CD14-positive monocyte (primary cell): ENCODE results near the gene PDGFB. TPM values are rescaled to one million over a fixed set of nuclear protein-coding genes. Genes with fewer than 3 reads are reported as not detected.

ENCODE experiments used
- DNase-seq, 3 donors: peaks; one replicate each; pipeline ENCODE4 v3.0.0-alpha.2; 2011 to 2022
- H2AFZ ChIP-seq: 2 replicates; pipeline ENCODE4 v1.6.0; 2012; ENCODE audit warnings: mild to moderate bottlenecking, low read depth, low read length, inconsistent platforms; ENCODE audit not compliant: insufficient read depth, poor library complexity, severe bottlenecking
- H3K27ac ChIP-seq, 2 donors: 1 replicate in 1 of 2; 2 replicates in 1 of 2; pipeline ENCODE4 v1.5.1; 2012 to 2013; ENCODE audit warnings: low read length in 2 of 2, control low read depth in 1 of 2, inconsistent platforms in 1 of 2, low read depth in 1 of 2, mild to moderate bottlenecking in 1 of 2
- H3K27me3 ChIP-seq, 2 donors: one replicate each; pipeline versions ENCODE4 v1.6.0 to v1.6.1; 2011 to 2013; ENCODE audit warnings: low read length in 2 of 2; ENCODE audit not compliant: control insufficient read depth in 2 of 2, insufficient read depth in 2 of 2
- H3K36me3 ChIP-seq, 2 donors: replicated peaks in 1 of 2; 1 replicate in 1 of 2; 2 replicates in 1 of 2; pipeline versions ENCODE4 v1.5.1 to v1.6.1; 2012 to 2013; ENCODE audit warnings: low read length in 2 of 2, control low read depth in 1 of 2, inconsistent platforms in 1 of 2, mild to moderate bottlenecking in 1 of 2; ENCODE audit not compliant: insufficient read depth in 2 of 2, control insufficient read depth in 1 of 2
- H3K4me1 ChIP-seq, 2 donors: 1 replicate in 1 of 2; 2 replicates in 1 of 2; pipeline versions ENCODE4 v1.5.1 to v1.6.1; 2012 to 2013; ENCODE audit warnings: low read length in 2 of 2, control low read depth in 1 of 2, inconsistent platforms in 1 of 2, mild to moderate bottlenecking in 1 of 2, moderate library complexity in 1 of 2; ENCODE audit not compliant: insufficient read depth in 2 of 2, control insufficient read depth in 1 of 2
- H3K4me2 ChIP-seq: replicated peaks from 2 replicates; pipeline ENCODE3; 2012; ENCODE audit warnings: low read length, moderate library complexity, mild to moderate bottlenecking; ENCODE audit not compliant: poor library complexity, severe bottlenecking; ENCODE audit errors: extremely low read depth
- H3K4me3 ChIP-seq, 3 experiments: fragments of 200-600 bp in 1 of 3; sonication (generic) in 1 of 3; replicated peaks in 1 of 3; 1 replicate in 2 of 3; 2 replicates in 1 of 3; pipeline ENCODE4 v1.5.1; 2011 to 2013; ENCODE audit warnings: low read length in 3 of 3, mild to moderate bottlenecking in 3 of 3, control low read depth in 2 of 3, low read depth in 2 of 3, inconsistent platforms in 1 of 3, moderate library complexity in 1 of 3
- H3K79me2 ChIP-seq: 2 replicates; pipeline ENCODE4 v1.6.0; 2012; ENCODE audit warnings: mild to moderate bottlenecking, control low read depth, inconsistent platforms, low read length, moderate library complexity; ENCODE audit not compliant: insufficient read depth
- H3K9ac ChIP-seq: 2 replicates; pipeline ENCODE4 v1.6.0; 2017; ENCODE audit warnings: low read length, mild to moderate bottlenecking; ENCODE audit not compliant: insufficient read depth, poor library complexity, severe bottlenecking
- H3K9me3 ChIP-seq, 2 donors: replicated peaks in 1 of 2; 1 replicate in 1 of 2; 2 replicates in 1 of 2; pipeline versions ENCODE4 v1.5.1 to v1.6.1; 2012 to 2013; ENCODE audit warnings: low read length in 2 of 2, control low read depth in 1 of 2; ENCODE audit not compliant: control insufficient read depth in 1 of 2, insufficient read depth in 1 of 2
- H4K20me1 ChIP-seq: 2 replicates; pipeline ENCODE4 v1.6.0; 2012; ENCODE audit warnings: mild to moderate bottlenecking, low read length, control low read depth, moderate library complexity; ENCODE audit not compliant: insufficient read depth
- H3K27ac Mint-ChIP-seq, 7 donors: one replicate each; pipeline ENCODE4 v1.8.0; 2020; ENCODE audit warnings: mild to moderate bottlenecking in 7 of 7, mixed read lengths in 7 of 7, moderate library complexity in 6 of 7, inconsistent platforms in 2 of 7
- H3K27me3 Mint-ChIP-seq, 3 donors: one replicate each; pipeline ENCODE4 v1.8.0; 2021 to 2022; ENCODE audit warnings: low read depth in 3 of 3, mild to moderate bottlenecking in 3 of 3, mixed read lengths in 3 of 3, moderate library complexity in 3 of 3, inconsistent platforms in 1 of 3
- H3K36me3 Mint-ChIP-seq, 2 donors: one replicate each; pipeline ENCODE4 v1.8.0; 2020; ENCODE audit warnings: mixed read lengths in 2 of 2, inconsistent platforms in 1 of 2, mild to moderate bottlenecking in 1 of 2
- H3K4me1 Mint-ChIP-seq: one replicate; pipeline ENCODE4 v1.8.0; 2020; ENCODE audit warnings: mild to moderate bottlenecking, mixed read lengths
- H3K4me3 Mint-ChIP-seq, 2 donors: one replicate each; pipeline ENCODE4 v1.8.0; 2020; ENCODE audit warnings: mild to moderate bottlenecking in 2 of 2, mixed read lengths in 2 of 2, moderate library complexity in 1 of 2
- H3K9me3 Mint-ChIP-seq, 7 donors: one replicate each; pipeline ENCODE4 v1.8.0; 2020 to 2022; ENCODE audit warnings: mixed read lengths in 7 of 7, mild to moderate bottlenecking in 6 of 7, moderate library complexity in 6 of 7, inconsistent platforms in 2 of 7
- WGBS: methylation state at CpG from one replicate; pipeline ENCODE4 v1.1.5; 2013; ENCODE audit warnings: missing lambda C conversion rate; ENCODE audit not compliant: insufficient coverage; 5-methylcytosine and 5-hydroxymethylcytosine counted together
- intact Hi-C, 2 donors: fragments of 100-400 bp; cut with micrococcal nuclease; formaldehyde crosslinking; loops; one replicate each; pipeline versions ENCODE4 v1.15.0 to v1.15.1; 2023
- polyA plus RNA-seq, 3 donors: library from polyadenylated mRNA; depleted of rRNA in 1 of 3; unstranded in 2 of 3; stranded (reverse) in 1 of 3; fragments of 300-500 nt in 2 of 3; fragments of >200 nt in 1 of 3; fragmentation: Illumina TruSeq in 2 of 3; gene quantifications; 1 replicate in 2 of 3; 2 replicates in 1 of 3; pipeline ENCODE4 v1.2.3, GENCODE V29; 2012 to 2021
- TF ChIP-seq, protein P1 (sequence below): fragments of 200-600 bp; IDR thresholded peaks from one replicate; pipeline ENCODE4 v1.8.0; 2022; ENCODE audit warnings: antibody characterized with exemption, mild to moderate bottlenecking

The PDGFB gene
- polyA plus RNA-seq, 3 donors = 0.15 TPM; not detected in 2

DNA sequence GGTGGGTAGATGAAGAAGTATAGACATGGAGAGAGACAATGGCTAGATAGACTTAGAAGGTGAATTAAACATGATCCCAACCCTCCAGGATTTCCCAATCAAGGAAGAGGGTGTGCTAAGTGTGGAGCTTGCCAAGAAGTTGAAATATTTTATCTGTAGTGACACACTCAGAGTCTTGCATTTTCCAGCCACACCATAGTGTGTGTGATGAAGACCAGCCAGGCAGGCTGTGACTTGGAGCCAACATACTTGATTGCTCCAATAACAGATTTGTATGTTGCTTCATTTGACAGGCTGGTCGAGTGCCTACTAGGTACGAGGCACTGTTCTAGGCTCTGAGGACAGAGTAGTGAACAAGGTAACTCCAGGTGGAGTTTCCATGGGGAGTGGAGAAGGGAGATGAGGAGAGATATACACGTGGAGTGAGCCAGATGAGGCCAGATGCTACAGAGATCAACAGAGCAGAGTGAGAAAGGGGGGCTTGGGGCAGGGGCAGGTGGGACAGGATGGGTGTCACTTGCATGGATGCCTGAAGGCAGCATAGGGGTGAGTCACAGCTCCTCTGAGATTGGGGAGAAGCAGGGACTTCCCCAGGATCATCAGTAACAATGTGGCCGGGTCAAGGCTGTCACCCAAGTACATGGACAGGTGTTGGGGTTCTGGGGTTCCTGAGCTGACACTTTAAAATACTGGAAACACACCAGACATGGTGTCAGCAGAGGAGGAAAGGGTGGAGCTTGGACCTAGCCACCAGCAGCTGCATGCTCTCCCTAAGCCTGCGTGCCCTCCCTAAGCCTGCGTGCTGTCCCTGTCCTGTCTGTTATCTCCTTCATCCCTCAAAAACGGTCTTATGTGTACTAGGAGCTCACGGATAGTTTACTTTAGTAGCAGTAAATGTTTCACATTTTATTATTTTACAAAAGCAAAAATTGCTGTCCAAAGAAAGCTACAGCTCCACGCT lies 23.6 kb downstream of the PDGFB start:
- Histone ChIP-seq H3K79me2 (no peaks in the 10 kb centered on the region), H2AFZ (no peak overlapping the region), H3K9me3 (peaks cover 0 to 4% of the 10 kb centered on the region in 2 donors), H3K27me3 (peaks cover 0 to 34% of the 10 kb centered on the region in 2 donors), H4K20me1 (no peaks in the 10 kb centered on the region), H3K9ac (no peak overlapping the region), H3K36me3 (no peaks in the 10 kb centered on the region), H3K27ac (no peak overlapping the region), H3K4me1 (no peaks in the 10 kb centered on the region), H3K4me3 (no peak overlapping the region), H3K4me2 (no peak overlapping the region)
- WGBS = 86% methylated on average over 4 of the region's 9 CpGs
- H3K4me3 Mint-ChIP-seq = peak overlapping the region; percentile 4 to 16
- TF ChIP-seq, protein P1, sequence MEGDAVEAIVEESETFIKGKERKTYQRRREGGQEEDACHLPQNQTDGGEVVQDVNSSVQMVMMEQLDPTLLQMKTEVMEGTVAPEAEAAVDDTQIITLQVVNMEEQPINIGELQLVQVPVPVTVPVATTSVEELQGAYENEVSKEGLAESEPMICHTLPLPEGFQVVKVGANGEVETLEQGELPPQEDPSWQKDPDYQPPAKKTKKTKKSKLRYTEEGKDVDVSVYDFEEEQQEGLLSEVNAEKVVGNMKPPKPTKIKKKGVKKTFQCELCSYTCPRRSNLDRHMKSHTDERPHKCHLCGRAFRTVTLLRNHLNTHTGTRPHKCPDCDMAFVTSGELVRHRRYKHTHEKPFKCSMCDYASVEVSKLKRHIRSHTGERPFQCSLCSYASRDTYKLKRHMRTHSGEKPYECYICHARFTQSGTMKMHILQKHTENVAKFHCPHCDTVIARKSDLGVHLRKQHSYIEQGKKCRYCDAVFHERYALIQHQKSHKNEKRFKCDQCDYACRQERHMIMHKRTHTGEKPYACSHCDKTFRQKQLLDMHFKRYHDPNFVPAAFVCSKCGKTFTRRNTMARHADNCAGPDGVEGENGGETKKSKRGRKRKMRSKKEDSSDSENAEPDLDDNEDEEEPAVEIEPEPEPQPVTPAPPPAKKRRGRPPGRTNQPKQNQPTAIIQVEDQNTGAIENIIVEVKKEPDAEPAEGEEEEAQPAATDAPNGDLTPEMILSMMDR = no peak
- H3K9me3 Mint-ChIP-seq = peaks cover 0 to 19% (median 4%) of the 10 kb centered on the region in 7 donors
- DNase-seq = peak in 1 of 3 donors; percentile 58
- H3K4me1 Mint-ChIP-seq = no peaks in the 10 kb centered on the region
- H3K27ac Mint-ChIP-seq = peak overlapping the region in 1 of 7 donors; percentile 48
- no peaks in the 10 kb centered on the region for H3K36me3 Mint-ChIP-seq
- intact Hi-C loops = no loop called here
- H3K27me3 Mint-ChIP-seq = peaks cover 37 to 63% (median 39%) of the 10 kb centered on the region in 3 donors

DNA sequence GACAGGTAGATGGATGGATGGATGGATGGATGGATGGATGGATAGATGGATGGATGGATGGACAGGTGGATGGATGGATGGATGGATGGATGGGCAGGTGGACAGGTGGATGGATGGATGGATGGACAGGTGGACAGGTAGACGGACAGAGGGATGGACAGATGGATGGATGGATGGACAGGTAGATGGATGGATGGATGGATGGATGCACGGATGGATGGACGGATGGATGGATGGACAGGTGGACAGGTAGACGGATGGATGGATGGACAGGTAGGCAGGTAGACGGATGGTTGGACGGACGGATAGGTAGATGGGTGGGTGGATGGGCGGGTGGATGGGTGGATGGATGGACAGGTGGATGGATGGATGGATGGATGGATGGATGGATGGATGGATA lies 24.3 kb downstream of the PDGFB start:
- H4K20me1 ChIP-seq = no peaks in the 10 kb centered on the region
- H3K36me3 Mint-ChIP-seq = no peaks in the 10 kb centered on the region
- no peaks in the 10 kb centered on the region for H3K79me2 ChIP-seq
- H2AFZ ChIP-seq = no peak overlapping the region
- no peak overlapping the region for H3K9ac ChIP-seq
- peaks cover 0 to 4% of the 10 kb centered on the region in 2 donors for H3K9me3 ChIP-seq
- no peaks in the 10 kb centered on the region for H3K4me1 ChIP-seq
- peaks cover 0 to 13% (median 4%) of the 10 kb centered on the region in 7 donors for H3K9me3 Mint-ChIP-seq
- WGBS = 85% methylated on average over 6 of the region's 8 CpGs
- peaks cover 0 to 34% of the 10 kb centered on the region in 2 donors for H3K27me3 ChIP-seq
- intact Hi-C loops = no loop called here
- H3K4me3 ChIP-seq = no peak overlapping the region
- H3K4me2 ChIP-seq = no peak overlapping the region
- H3K27me3 Mint-ChIP-seq = peaks cover 36 to 63% (median 43%) of the 10 kb centered on the region in 3 donors
- H3K27ac Mint-ChIP-seq = no peak overlapping the region
- TF ChIP-seq, protein P1 = no peak
- peak in 1 of 3 donors; percentile 1 for DNase-seq
- H3K27ac ChIP-seq = no peak overlapping the region
- peaks cover 3% of the 10 kb centered on the region for H3K4me1 Mint-ChIP-seq
- H3K36me3 ChIP-seq = no peaks in the 10 kb centered on the region
- H3K4me3 Mint-ChIP-seq = no peak overlapping the region
